Activated gamma-delta T cell treated with Interleukin-2 at 50 U/mL for 16 hours (primary cell): ENCODE measurements around the gene TPM1.

Source experiments
- DNase-seq: peaks from one replicate; pipeline ENCODE4 v3.0.0-alpha.2; 2020

The TPM1 gene

DNA sequence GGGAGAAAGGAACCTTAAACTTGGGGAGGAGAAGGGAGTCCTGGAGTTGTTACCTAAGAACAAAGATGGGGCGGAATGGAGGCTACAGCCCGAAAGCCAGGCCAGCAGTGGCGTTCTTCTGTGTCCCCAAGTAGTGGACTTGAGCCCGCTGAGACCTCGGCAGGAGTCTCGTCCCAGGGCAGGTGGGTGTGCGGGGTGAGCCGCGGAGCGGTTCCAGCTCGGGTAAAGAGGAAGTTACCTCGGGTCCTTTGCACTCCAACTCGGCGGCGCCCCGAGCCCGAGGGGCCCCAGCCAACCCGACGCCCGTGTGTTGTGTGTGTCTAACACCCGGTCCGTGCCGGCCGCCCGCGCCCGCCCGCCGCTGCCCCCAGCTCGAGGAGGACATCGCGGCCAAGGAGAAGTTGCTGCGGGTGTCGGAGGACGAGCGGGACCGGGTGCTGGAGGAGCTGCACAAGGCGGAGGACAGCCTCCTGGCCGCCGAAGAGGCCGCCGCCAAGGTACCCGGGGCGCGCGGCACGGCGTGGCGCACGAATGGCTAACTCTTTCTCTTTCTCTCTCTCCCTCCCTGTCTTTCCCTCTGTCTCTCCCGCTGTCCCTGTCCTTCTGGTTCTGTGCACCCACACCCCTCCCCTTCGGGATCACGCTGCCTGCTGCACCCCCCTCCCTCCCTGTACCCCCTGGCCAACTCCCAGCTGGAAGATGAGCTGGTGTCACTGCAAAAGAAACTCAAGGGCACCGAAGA lies 959 bp downstream of the TPM1 start:
- DNase-seq, result no peak

DNA sequence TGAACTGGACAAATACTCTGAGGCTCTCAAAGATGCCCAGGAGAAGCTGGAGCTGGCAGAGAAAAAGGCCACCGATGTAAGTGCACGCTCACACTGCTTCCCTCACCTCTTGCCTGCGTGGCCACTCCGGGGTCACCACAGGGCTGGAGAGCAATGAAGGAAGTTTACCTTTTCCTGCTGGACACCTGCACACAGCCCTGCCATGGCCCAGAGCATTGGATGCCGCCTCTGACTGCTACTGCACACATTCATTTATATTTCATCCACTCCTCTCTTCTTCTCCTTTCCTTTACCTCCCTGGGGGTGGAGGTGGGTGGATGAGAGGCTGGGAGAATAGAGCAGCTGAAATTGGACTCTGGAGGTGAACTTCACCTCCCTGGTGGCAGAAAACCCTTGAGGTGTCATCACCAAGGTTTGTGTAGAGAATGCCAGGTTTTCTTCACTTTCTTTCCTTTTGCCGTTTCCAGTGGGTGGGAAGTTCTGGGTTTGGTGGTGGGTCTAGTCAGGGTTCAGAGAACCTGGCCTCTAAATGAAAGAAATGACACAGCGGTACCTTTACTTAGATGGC lies 1.6 kb downstream of the TPM1 start:
- DNase-seq, result no peak

GRCh38 chr15:63044645-63045464 lies 2.3 kb downstream of the TPM1 start:
- no peak for DNase-seq

DNA sequence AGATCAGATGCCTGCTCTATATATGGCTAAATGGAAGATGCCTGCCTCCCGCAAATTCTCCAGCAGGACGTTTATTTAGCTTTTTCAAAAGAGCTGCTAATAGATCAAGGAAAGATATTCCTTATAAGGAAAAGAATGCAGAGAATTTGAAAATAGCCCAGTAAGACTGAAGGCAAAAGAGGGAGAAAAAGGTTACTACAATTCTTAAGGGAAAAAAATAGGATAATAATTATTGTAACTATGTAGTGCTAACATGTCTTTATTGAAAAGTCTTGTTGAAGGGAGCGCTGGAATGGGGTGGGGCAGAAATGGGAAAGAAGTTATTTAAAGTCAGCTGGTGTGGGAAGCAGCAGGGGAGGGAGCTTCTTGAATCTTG lies 2.9 kb downstream of the TPM1 start:
- no peak for DNase-seq

- no peak for DNase-seq
Observed at GRCh38 chr15:63045879-63046278, 3.3 kb downstream of the TPM1 start.

- DNase-seq, result no peak
Observed at GRCh38 chr15:63046917-63047760, 4.6 kb downstream of the TPM1 start.

DNA sequence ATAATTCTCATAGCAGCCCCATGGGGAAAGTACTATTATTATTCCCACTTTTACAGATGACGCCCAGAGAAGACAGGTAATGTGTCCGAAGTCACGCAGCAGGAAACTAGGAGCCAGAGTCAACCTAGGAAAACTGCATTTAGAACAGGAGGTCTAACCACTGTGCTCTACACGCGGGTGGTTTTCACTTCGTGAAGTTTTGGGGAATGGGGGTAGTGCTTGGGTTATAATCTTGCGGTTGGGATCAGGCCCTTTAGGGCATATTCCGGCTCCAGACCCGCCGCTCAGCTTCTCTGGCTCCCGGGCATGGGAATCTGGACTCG lies 5.2 kb downstream of the TPM1 start:
- no peak for DNase-seq

- peak; percentile 82 for DNase-seq
Observed at GRCh38 chr15:63048115-63048775, 5.7 kb downstream of the TPM1 start.

GRCh38 chr15:63048776-63049665 lies 6.5 kb downstream of the TPM1 start:
- peak; percentile 24 for DNase-seq

- DNase-seq, result no peak
Observed at GRCh38 chr15:63049783-63050371, 7.3 kb downstream of the TPM1 start.

- DNase-seq, result no peak
Observed at GRCh38 chr15:63050731-63051155, 8.2 kb downstream of the TPM1 start.

DNA sequence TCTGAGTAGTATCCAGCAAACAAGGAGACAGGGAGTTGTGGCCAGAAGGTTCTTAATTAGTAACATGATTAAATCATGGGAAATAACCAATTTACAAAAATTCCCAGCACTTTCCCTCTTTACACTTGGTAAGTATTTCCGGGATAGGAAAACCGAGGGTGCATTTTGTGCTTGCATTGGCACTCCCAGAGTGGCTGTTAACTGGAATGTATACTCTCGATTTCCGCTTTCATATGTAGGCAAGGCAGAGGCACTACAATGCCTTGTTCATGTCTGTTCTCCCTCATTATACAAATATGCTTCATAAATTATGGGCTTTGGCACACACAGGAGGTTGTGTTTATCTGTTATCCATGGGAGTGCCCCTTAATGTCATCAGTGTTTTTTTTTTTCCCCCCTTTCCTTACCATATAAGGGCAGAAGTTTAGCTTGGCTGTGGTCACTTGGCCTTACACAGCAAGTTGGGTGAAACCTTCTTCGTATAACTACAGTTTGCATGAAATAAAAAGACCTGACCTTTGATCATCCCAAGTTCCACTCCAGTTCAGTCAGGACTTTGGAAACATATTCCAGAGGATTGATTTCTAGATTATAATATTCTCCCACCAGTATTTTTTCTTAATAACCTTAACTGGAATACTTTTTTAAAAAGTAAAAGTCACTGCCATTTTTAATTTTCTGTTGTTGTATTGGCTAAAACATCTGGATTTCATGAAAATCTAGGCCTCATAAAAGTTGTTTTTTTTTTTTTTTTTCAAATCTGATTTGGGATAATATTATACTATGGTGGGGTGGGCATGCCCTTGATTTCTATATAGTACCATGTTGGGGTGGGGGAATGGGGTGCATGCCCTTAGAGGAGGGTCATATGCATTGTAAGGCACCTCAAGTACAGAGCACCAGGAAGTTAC lies 8.9 kb downstream of the TPM1 start:
- no peak for DNase-seq

DNA sequence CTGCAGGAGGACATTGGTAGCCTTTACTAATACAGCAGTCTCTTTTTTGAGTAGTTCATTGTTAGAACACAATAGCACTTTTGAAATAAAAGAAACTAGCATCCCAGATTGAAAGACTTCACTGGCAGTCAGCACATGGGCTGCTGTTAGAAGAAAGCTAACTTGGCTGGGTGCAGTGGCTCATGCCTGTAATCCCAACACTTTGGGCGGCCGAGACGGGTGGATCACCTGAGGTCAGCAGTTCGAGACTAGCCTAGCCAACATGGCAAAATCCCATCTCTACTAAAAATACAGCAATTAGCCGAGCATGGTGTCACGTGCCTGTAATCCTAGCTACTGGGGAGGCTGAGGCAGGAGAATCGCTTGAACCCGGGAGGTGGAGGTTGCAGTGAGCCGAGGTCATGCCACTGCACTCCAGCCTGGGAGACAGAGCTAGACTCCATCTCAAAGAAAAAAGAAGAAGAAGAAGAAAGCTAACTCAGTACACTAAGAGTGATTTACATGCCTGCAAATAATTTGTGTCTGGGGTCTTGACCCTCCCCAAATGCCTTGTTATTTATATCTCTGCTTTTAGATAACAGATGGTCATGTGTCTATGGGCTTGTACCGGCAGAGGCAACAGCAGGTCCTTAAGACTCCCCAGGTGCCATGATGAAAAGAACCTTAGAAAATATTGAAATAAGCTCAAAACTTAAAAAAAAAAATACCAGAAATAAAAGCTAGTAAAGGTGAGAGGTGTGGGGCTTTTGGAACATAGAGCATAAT lies 9.7 kb downstream of the TPM1 start:
- no peak for DNase-seq

DNA sequence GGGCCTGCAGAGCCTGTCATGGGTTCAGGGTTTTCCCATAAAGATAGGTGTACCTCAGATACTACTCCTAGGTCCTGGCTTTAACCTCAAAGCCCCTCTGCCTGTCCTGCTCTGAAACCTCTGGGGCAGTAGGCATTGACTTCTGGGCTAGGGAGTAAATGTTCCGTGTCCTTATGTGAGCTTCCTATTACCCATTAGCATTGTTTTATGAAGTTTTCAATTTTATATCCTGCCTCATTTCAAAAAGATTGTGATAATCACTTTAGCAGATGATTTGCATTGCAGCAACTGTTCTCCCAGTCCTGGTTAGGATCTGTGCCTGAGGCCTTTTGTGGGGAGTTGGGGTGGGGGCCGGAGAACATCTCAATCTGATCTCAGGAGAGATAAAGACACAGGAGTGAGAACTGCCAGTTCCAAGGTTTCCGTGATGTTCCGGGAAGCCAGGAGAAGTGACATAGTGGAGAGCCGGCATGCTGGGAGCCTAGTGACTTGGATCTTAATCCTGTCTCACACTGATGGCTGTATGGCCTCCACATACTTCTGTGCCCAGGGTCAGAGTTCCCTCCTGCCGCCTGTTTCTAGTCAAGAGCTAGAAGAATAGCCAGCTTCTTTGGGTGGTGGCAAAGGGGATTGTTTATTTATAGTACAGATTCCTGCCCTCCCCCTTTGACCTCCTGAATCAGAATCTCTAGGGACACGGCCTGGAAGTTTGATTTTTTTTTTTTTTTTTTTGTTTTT lies 10.6 kb downstream of the TPM1 start:
- no peak for DNase-seq

DNA sequence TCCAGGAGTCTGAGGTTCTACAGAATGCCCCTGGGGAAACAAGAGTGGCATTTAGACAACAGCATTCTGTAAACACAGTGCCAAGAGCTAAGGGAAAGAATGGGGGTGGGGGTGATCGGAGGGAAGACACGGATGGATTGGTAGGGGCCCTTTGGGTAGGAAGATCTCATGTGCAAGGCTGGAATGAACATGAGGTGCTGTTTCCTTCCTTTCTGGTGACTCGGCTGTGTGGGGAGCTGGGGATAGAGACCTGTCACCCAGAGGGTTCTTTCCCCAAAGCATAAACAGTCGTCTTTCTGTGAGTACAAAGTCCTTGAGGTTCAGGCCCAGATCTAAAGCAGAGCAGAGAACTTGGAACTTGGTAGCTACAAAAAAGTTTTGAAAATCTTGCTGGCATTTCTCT lies 11.7 kb downstream of the TPM1 start:
- no peak for DNase-seq

DNA sequence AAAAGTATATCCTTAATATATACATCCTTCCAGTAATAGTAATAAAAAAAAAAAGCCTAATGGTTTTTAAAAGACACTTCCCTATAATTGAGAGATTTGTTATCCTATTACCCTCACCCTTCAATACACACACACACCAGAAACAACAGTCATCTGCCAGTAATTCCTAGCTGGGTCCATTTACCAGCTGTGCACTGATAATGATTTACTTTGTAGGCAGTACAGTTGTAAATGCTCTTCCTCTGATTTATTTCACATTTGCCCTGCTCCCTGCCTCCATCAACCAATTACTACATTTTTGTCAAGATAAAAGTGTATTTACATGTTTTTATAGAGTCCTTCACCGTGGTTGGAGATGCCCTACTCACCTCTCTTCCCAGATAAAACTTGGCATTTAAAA lies 12.4 kb downstream of the TPM1 start:
- no peak for DNase-seq

GRCh38 chr15:63056829-63057228 lies 14.3 kb downstream of the TPM1 start:
- DNase-seq, result no peak
